ENCODE data around the gene MAD1L1. TPM values are rescaled to one million over a fixed set of nuclear protein-coding genes. Genes with fewer than 3 reads are reported as not detected.

The MAD1L1 gene
- total and polyA plus RNA-seq, 11 donors = 11.1 to 29.7 (median 20.9) TPM

- TF ChIP-seq CTCF (IDR thresholded peaks at IDR 0.05) (no peak), POLR2A (IDR thresholded peaks at IDR 0.05) (no peak)
- peak in 4 of 5 donors; percentile 14 to 42 (median 32) for DNase-seq
- WGBS, 4 donors = 76 to 81% (median 78%) methylated on average over 19 to 28 of the region's 28 CpGs
- peaks cover 0 to 37% (median 8%) of the 10 kb centered on the region in 12 donors for H3K4me1 ChIP-seq
- no peaks in the 10 kb centered on the region for H3K27me3 ChIP-seq
- no peak for ATAC-seq
- no peaks in the 10 kb centered on the region for H3K9me3 ChIP-seq
- H3K36me3 ChIP-seq = peaks cover 0 to 6% (median 0%) of the 10 kb centered on the region in 9 donors
- peak overlapping the region in 11 of 12 donors; percentile 67 to 97 (median 86) for H3K27ac ChIP-seq
- intact Hi-C loops (cut with DNase I) = no loop called here
- no peak overlapping the region for H3K4me3 ChIP-seq
These were observed 224.4 kb downstream of the MAD1L1 start for GRCh38 chr7:2008101-2008935.

GRCh38 chr7:2007551-2007950 lies 225.2 kb downstream of the MAD1L1 start:
- no peak for TF ChIP-seq POLR2A (IDR thresholded peaks at IDR 0.05)
- no peak for TF ChIP-seq CTCF (IDR thresholded peaks at IDR 0.05)
- 95 to 98% (median 96%) methylated on average over 10 of the region's 10 CpGs for WGBS, 4 donors
- Histone ChIP-seq H3K9me3 (no peaks in the 10 kb centered on the region), H3K36me3 (peaks cover 0 to 6% (median 0%) of the 10 kb centered on the region in 9 donors), H3K27me3 (no peaks in the 10 kb centered on the region), H3K4me1 (peaks cover 0 to 29% (median 6%) of the 10 kb centered on the region in 12 donors), H3K4me3 (no peak overlapping the region), H3K27ac (peak overlapping the region in 2 of 12 donors; percentile 94 to 97)
- intact Hi-C loops (cut with DNase I) = no loop called here
- peak in 1 of 5 donors; percentile 16 for DNase-seq
- ATAC-seq = no peak

- Histone ChIP-seq H3K36me3 (peaks cover 0 to 6% (median 0%) of the 10 kb centered on the region in 9 donors), H3K4me1 (peaks cover 0 to 27% (median 6%) of the 10 kb centered on the region in 12 donors), H3K27me3 (no peaks in the 10 kb centered on the region), H3K27ac (peak overlapping the region in 1 of 12 donors; percentile 28), H3K9me3 (no peaks in the 10 kb centered on the region), H3K4me3 (no peak overlapping the region)
- ATAC-seq (no peak), DNase-seq (peak; percentile 4 to 55 (median 21))
- intact Hi-C loops (cut with DNase I) = no loop called here
- 75 to 87% (median 83%) methylated on average over 16 to 22 of the region's 22 CpGs for WGBS, 4 donors
- TF ChIP-seq CTCF (IDR thresholded peaks at IDR 0.05) (no peak), POLR2A (IDR thresholded peaks at IDR 0.05) (no peak)
These were observed 225.8 kb downstream of the MAD1L1 start for GRCh38 chr7:2006921-2007381.

GRCh38 chr7:2006231-2006771 lies 226.4 kb downstream of the MAD1L1 start:
- ATAC-seq = no peak
- no peaks in the 10 kb centered on the region for H3K27me3 ChIP-seq
- no peak overlapping the region for H3K4me3 ChIP-seq
- H3K9me3 ChIP-seq = no peaks in the 10 kb centered on the region
- H3K27ac ChIP-seq = no peak overlapping the region
- 59 to 68% (median 62%) methylated on average over 20 of the region's 20 CpGs for WGBS, 4 donors
- H3K36me3 ChIP-seq = peaks cover 0 to 6% (median 0%) of the 10 kb centered on the region in 9 donors
- TF ChIP-seq CTCF (IDR thresholded peaks at IDR 0.05) (no peak), POLR2A (IDR thresholded peaks at IDR 0.05) (no peak)
- intact Hi-C loops (cut with DNase I) = no loop called here
- peak; percentile 21 to 43 (median 30) for DNase-seq
- H3K4me1 ChIP-seq = peaks cover 0 to 27% (median 6%) of the 10 kb centered on the region in 12 donors
